ENCODE results near the gene SATB1.

Gene SATB1

GRCh38 chr3:18402239-18402799 is 22.8 kb downstream of the SATB1 start:
- H3K36me3 ChIP-seq, result no peaks in the 10 kb centered on the region
- no peak for TF ChIP-seq CTCF (IDR thresholded peaks at IDR 0.05; ENCODE audit: low read depth, low read length)
- no peak for DNase-seq

GRCh38 chr3:18401300-18401961 is 23.7 kb downstream of the SATB1 start:
- DNase-seq, result no peak
- no peaks in the 10 kb centered on the region for H3K27me3 ChIP-seq (ENCODE audit: insufficient read depth, low read depth, severe bottlenecking)
- H3K27ac ChIP-seq, result no peak overlapping the region
- no peaks in the 10 kb centered on the region for H3K9me3 ChIP-seq (ENCODE audit: severe bottlenecking)
- no peak overlapping the region for H3K4me3 ChIP-seq (ENCODE audit: low read depth, low read length)
- no peak for TF ChIP-seq CTCF (IDR thresholded peaks at IDR 0.05; ENCODE audit: low read depth, low read length)
- H3K36me3 ChIP-seq, result no peaks in the 10 kb centered on the region

More at GRCh38 chr3:18402239-18402799, 22.8 kb downstream of the SATB1 start:
- H3K9me3 ChIP-seq (ENCODE audit: severe bottlenecking), result no peaks in the 10 kb centered on the region
- no peak overlapping the region for H3K4me3 ChIP-seq (ENCODE audit: low read depth, low read length)
- H3K27ac ChIP-seq, result no peak overlapping the region
- H3K27me3 ChIP-seq (ENCODE audit: insufficient read depth, low read depth, severe bottlenecking), result no peaks in the 10 kb centered on the region

GRCh38 chr3:18398448-18398847 is 26.7 kb downstream of the SATB1 start:
- H3K27me3 ChIP-seq (ENCODE audit: insufficient read depth, low read depth, severe bottlenecking), result no peaks in the 10 kb centered on the region
- TF ChIP-seq CTCF (IDR thresholded peaks at IDR 0.05; ENCODE audit: low read depth, low read length), result no peak
- no peak overlapping the region for H3K4me3 ChIP-seq (ENCODE audit: low read depth, low read length)
- no peaks in the 10 kb centered on the region for H3K36me3 ChIP-seq
- no peaks in the 10 kb centered on the region for H3K9me3 ChIP-seq (ENCODE audit: severe bottlenecking)
- DNase-seq, result no peak
- H3K27ac ChIP-seq, result no peak overlapping the region

- no peaks in the 10 kb centered on the region for H3K9me3 ChIP-seq (ENCODE audit: severe bottlenecking)
- H3K36me3 ChIP-seq, result no peaks in the 10 kb centered on the region
These were observed 28.7 kb downstream of the SATB1 start for GRCh38 chr3:18396428-18396827.

GRCh38 chr3:18394384-18394995 is 30.6 kb downstream of the SATB1 start:
- DNase-seq, result no peak
- H3K36me3 ChIP-seq, result no peaks in the 10 kb centered on the region
- no peaks in the 10 kb centered on the region for H3K27me3 ChIP-seq (ENCODE audit: insufficient read depth, low read depth, severe bottlenecking)
- TF ChIP-seq CTCF (IDR thresholded peaks at IDR 0.05; ENCODE audit: low read depth, low read length), result no peak
- H3K9me3 ChIP-seq (ENCODE audit: severe bottlenecking), result no peaks in the 10 kb centered on the region
- H3K4me3 ChIP-seq (ENCODE audit: low read depth, low read length), result no peak overlapping the region
- no peak overlapping the region for H3K27ac ChIP-seq

More at GRCh38 chr3:18396428-18396827, 28.7 kb downstream of the SATB1 start:
- TF ChIP-seq CTCF (IDR thresholded peaks at IDR 0.05; ENCODE audit: low read depth, low read length), result no peak
- Histone ChIP-seq H3K4me3 (ENCODE audit: low read depth, low read length) (no peak overlapping the region), H3K27ac (no peak overlapping the region), H3K27me3 (ENCODE audit: insufficient read depth, low read depth, severe bottlenecking) (no peaks in the 10 kb centered on the region)
- DNase-seq, result no peak

Data from WERI-Rb-1 (cell line).